ENCODE data around the gene PARD3.

The PARD3 gene

GRCh38 chr10:34486008-34486407 is 329.1 kb downstream of the PARD3 start:
- no peak overlapping the region for H3K4me3 ChIP-seq (ENCODE audit: low read depth, low read length)
- ChIA-PET CTCF (no interaction called here), POLR2A (no interaction called here)
- no peak for TF ChIP-seq CTCF (IDR thresholded peaks at IDR 0.05; ENCODE audit: insufficient read depth, low read length, missing control alignments)
- no peak for DNase-seq (ENCODE audit: low read depth, low spot score)

- ChIA-PET CTCF (interaction anchor here (0.7 to 1.4 kb wide), 2 partner anchors 35 to 154 kb away, joined by 3 to 5 read pairs; no protein-coding TSS in a partner anchor), POLR2A (no interaction called here)
- H3K4me3 ChIP-seq (ENCODE audit: low read depth, low read length) = no peak overlapping the region
- DNase-seq (ENCODE audit: low read depth, low spot score) = no peak
- no peak for TF ChIP-seq CTCF (IDR thresholded peaks at IDR 0.05; ENCODE audit: insufficient read depth, low read length, missing control alignments)
Observed at GRCh38 chr10:34484164-34484563, 330.9 kb downstream of the PARD3 start.

GRCh38 chr10:34480345-34480744 is 334.8 kb downstream of the PARD3 start:
- ChIA-PET CTCF (no interaction called here), POLR2A (no interaction called here)
- no peak for TF ChIP-seq CTCF (IDR thresholded peaks at IDR 0.05; ENCODE audit: insufficient read depth, low read length, missing control alignments)
- DNase-seq (ENCODE audit: low read depth, low spot score) = no peak
- no peak overlapping the region for H3K4me3 ChIP-seq (ENCODE audit: low read depth, low read length)

- ChIA-PET CTCF (no interaction called here), POLR2A (no interaction called here)
- DNase-seq (ENCODE audit: low read depth, low spot score) = no peak
- no peak overlapping the region for H3K4me3 ChIP-seq (ENCODE audit: low read depth, low read length)
- no peak for TF ChIP-seq CTCF (IDR thresholded peaks at IDR 0.05; ENCODE audit: insufficient read depth, low read length, missing control alignments)
Observed at GRCh38 chr10:34479520-34480179, 335.4 kb downstream of the PARD3 start.

GRCh38 chr10:34477249-34477648 is 337.8 kb downstream of the PARD3 start:
- CTCF ChIA-PET = interaction anchor here (1.2 kb wide), 1 partner anchor 14 kb away, joined by 3 read pairs; no protein-coding TSS in a partner anchor
- POLR2A ChIA-PET = no interaction called here
- no peak for DNase-seq (ENCODE audit: low read depth, low spot score)
- H3K4me3 ChIP-seq (ENCODE audit: low read depth, low read length) = no peak overlapping the region
- TF ChIP-seq CTCF (IDR thresholded peaks at IDR 0.05; ENCODE audit: insufficient read depth, low read length, missing control alignments) = no peak

GRCh38 chr10:34476608-34477007 is 338.5 kb downstream of the PARD3 start:
- no peak for TF ChIP-seq CTCF (IDR thresholded peaks at IDR 0.05; ENCODE audit: insufficient read depth, low read length, missing control alignments)
- no peak for DNase-seq (ENCODE audit: low read depth, low spot score)
- ChIA-PET CTCF (interaction anchor here (1.2 kb wide), 1 partner anchor 15 kb away, joined by 3 read pairs; no protein-coding TSS in a partner anchor), POLR2A (no interaction called here)
- H3K4me3 ChIP-seq (ENCODE audit: low read depth, low read length) = no peak overlapping the region

All from AG04449 (cell line).